GM21423 (cell line): Measurements from ENCODE around the gene PRKG1.

ENCODE experiments used
- ATAC-seq: cut with Tn5 transposase; IDR thresholded peaks from one replicate; pipeline ENCODE4 v1.9.1; 2021; ENCODE audit warnings: mild to moderate bottlenecking, moderate library complexity; ENCODE audit not compliant: unreplicated experiment

Gene PRKG1

GRCh38 chr10:51629934-51630639 lies 555.8 kb downstream of the PRKG1 start:
- no peak for ATAC-seq

GRCh38 chr10:51630640-51631005 lies 556.3 kb downstream of the PRKG1 start:
- ATAC-seq: no peak

DNA sequence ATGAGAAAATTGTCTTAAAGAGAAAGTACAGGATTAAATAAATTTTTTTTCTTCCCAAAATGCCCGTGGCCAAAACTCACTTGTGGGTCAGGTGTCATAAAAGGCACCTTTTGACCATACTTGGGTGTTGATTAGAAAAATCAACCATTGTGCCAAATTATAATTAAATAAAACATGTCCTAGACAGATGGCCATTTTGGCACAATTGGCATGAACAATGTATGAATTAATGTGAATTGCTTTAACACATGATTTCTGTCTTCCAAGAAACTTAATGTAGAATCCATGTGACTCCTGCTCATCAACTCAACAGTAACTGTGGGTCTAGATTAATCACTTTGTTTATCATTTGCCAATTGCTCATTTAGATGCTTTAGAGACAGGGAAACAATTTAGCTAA lies 561.1 kb downstream of the PRKG1 start:
- no peak for ATAC-seq

DNA sequence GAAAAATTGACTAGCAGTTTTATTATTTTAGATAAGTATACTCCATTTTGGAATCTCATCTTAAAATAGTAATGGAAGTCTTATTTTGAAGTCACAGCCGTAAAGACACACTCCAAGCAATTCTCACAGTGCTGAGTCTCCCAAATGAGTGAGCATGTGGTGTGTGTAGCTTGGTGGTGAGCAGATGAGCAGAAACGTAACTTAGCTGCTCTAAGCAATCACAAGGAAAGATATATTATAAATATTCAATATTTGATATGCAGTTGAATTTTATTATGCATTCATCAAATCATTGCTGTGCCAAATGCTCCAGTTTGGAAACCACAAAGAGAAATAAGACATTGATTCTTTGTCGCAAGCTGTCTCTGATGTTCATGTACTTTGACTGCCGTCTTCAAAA lies 563.9 kb downstream of the PRKG1 start:
- no peak for ATAC-seq

- no peak for ATAC-seq
Observed at GRCh38 chr10:51638737-51639136, 564.5 kb downstream of the PRKG1 start.

DNA sequence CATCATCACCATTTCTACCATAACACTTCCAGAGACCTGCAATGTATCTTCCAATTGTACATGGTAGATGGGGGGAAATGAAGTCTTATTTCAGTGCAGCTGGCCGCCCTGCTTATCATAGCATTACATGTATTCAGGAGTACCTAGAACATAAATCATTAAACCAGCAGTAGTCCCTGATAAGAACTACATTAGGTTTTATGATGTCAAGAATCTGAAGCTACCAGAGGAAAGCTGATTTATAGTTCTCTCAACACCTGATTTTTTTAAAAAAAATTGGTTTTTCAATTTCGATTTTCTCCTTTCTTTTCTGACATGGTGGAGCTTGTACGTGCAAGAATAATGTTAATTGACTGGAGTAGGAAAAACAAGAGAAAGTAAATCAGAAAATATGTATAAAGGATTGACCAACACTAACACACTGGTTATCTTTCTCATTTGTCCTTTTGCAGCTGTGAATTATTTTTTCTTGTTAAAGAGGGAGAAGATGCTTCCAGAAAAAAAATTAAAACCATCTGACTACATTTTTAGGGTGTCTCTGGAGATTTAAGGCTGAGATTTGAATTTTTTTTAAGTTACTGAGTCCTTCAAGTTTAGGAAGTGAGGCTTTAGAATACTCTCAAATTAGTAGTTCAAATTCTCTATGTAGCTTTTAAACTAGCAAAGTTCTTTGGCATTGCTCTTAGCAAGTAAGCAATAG lies 566.0 kb downstream of the PRKG1 start:
- no peak for ATAC-seq

GRCh38 chr10:51642581-51642980 lies 568.3 kb downstream of the PRKG1 start:
- ATAC-seq: no peak

- ATAC-seq: no peak
Observed at GRCh38 chr10:51643734-51644133, 569.4 kb downstream of the PRKG1 start.

DNA sequence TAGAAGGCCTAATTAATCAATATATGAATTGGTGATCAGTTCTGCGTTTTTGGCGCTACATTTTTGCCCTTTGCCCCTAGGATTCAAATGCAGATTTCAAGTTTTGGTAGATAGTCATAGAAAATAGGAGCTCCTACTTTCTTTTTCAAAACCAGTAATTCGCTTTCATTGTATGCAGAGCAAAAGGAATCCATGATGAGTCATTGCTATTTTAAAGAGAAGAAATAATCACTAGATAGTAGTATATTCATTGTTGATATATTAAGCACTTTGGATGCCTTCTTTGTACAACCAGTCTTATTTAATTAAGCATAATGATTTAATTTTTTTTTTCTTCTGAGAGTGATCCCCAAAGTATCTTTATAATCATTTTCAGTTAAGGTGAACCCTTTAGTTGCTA lies 574.8 kb downstream of the PRKG1 start:
- no peak for ATAC-seq

DNA sequence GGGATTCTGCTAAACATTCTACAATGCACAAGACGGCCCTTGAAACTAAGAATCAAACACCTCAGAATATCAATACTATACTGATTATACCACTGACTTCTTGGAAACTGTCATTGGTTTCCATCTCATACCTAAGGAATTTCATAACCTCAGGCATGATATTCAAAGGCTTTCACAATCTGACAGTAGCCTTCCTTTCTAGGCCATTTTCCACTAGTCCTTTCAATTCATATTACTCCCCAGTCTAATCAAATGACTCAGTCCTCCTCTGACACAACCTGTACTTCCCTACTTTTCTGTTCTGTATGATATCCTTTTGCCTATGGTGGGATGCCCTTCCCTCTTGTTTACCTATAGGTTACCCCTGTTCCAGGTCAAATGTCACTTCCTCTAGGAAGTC lies 576.8 kb downstream of the PRKG1 start:
- no peak for ATAC-seq

DNA sequence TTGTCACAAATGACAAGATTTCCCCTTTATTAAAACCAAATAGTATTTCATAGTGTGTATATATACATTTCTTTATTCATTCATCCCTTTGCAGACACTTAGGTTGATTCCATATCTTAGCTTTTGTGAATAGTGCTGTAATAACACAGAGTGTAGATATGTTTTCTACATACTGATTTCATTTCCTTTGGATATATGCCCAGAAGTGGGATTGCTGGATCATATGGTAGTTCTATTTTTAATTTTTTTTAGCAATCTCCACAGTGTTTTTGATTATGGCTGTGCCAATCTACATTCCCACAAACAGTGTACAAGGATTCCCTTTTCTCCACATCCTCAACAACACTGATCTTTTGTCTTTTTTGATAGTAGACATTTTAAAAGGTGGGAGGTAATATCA lies 578.7 kb downstream of the PRKG1 start:
- no peak for ATAC-seq

- no peak for ATAC-seq
Observed at GRCh38 chr10:51654918-51655317, 580.6 kb downstream of the PRKG1 start.

GRCh38 chr10:51656503-51656902 lies 582.2 kb downstream of the PRKG1 start:
- ATAC-seq: no peak

- no peak for ATAC-seq
Observed at GRCh38 chr10:51658000-51658399, 583.7 kb downstream of the PRKG1 start.

DNA sequence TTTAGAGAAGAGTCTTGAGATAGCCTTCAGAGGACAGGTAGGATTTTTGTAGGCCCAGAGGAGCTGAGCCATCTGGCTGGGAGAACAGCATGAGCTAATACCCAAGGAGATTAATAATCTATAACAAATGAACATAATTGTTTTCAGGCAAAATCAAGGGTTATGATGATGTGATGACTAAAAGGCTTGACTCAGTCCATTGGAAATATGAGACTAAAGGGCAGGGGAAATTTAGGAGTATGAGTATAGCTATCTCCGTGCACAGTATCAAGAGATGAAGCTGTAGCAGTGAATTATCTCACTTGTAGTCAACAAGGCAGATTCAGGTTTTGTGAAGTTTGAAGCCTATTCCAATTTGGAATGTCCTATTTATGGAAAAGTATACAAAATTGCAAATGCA lies 585.1 kb downstream of the PRKG1 start:
- no peak for ATAC-seq

DNA sequence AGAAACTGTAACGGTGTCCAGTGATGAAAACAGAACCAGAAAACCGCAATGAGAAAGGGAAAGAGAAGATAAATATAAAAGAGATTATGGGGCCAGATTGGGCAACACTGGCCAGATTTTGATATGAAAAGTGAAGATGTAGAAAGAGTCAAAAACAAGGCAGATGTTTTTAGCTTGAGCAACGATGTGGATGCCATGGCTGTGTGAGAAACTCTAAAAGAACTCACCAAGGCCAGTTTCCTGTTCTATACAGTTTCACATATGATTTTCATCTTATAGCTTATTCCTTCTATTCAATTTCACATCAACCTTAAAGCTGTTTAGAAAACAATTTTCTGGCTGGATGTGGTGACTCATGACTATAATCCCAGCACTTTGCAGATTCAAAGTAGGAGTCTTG lies 588.8 kb downstream of the PRKG1 start:
- no peak for ATAC-seq

GRCh38 chr10:51666456-51666855 lies 592.2 kb downstream of the PRKG1 start:
- no peak for ATAC-seq

DNA sequence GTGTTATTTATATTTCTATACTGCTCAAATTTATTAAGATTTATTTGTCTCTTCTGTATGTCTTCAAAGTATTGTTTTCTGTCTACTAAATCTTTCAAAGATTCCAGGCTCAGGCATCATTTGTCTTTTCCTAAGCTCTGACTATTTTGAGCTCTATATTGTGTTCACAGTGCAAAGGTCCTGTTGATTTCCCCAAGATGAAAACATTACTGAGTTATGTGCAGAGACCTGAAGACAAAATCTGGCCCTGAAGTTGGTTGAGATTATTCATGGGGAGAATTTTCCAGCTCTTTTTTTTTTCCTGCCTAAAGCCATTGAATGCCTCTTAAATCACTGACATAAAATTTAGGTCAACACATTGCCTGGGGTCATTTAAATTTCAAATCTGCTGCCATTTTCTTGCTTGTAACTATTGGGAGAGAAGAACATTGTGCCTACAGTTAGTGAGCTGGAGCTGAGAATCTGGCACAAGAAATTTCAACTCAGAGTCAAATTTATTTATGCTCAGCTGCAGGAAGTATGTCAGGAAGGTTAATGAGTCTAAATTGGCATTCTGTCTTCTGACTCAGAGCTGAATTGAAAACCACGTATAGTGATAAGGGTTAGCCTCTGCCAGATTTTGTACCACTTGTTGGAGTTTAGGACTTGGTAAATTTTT lies 593.5 kb downstream of the PRKG1 start:
- ATAC-seq: no peak

DNA sequence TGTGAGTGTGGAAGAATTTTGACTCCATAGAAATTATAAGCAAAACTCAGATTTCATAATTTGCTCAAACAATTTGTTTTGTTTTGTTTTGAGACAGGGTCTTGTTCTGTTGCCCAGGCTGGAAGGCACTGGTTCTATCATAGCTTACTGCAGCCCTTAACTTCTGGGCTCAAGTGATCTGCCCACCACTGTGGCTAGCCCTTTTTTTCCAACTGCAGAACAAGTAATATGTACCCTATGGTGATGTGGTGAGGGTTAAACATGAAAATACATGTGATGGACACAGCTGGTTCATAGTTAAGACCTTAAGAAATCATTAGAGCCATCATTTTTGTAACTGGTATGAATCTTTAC lies 594.0 kb downstream of the PRKG1 start:
- ATAC-seq: no peak

DNA sequence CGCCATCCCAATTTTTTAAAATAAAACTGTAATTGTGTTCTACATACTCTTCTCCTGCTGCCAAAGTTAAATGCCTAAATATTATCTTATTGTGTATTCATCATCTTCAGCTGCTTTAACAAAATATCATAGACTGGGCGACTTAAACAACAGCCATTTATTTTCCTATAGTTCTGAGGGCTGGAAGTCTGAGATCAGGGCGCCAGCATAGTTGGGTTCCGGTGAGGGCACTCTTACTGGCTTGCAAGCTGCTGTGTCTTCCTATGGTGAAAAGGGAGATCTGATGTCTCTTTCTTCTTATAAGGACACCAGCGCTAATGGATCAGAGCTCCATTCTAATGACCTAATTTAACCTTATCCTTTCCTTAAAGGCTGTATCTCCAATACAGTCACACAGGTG lies 594.8 kb downstream of the PRKG1 start:
- ATAC-seq: no peak

DNA sequence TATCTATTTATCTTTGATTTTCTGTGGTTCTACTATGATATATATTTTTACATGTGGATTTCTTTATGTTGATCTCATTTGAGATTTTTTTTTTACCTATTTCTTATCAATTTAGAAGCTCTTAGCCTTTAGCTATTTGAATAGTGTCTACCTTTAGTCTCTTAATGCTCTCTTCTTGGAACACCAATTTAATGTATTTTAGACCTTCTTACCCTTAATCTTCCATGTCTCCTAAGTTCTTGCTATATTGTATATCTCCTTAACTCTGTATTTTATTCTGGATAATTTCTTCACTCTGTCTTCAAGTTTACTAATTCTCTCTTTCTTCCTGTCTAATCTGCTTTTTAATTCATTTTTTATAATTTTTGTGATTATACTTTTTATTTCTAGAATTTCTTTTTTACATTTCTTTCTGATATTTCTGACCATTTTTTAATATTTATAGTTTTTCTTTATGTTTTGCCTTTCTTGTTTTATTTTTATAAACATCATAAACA lies 597.8 kb downstream of the PRKG1 start:
- ATAC-seq: no peak

GRCh38 chr10:51675088-51675487 lies 600.8 kb downstream of the PRKG1 start:
- no peak for ATAC-seq
